ENCODE data around the gene TBK1. TPM values are rescaled to one million over a fixed set of nuclear protein-coding genes. Genes with fewer than 3 reads are reported as not detected.

Gene TBK1
- total RNA-seq, 1 experiment from 2014 or later = 32.4 TPM

DNA sequence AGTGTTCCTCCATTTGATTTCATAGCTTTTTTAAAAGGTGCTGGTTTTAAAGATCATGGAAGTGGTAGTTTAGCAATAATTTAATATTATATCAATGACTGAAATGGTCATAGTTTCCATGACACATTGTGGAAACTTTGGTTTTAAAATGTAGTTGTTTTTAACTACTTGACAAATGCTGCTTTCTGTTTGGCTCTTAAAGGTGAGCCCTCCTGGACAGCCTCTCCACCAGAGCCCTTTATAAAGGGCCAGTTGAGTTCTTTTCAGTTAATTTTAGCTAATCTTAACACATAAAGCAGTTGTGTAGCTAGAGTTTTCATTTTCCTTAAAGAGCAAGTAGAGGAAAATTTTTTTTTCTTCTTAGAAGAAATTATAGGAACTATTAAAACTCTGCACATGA, 33.7 kb upstream of the TBK1 start:
- ATAC-seq = no peak
- DNase-seq (ENCODE audit: low read depth, low spot score) = no peak
- intact Hi-C loops (cut with micrococcal nuclease; ENCODE audit: unreplicated experiment) (no loop called here), in situ Hi-C loops (cut with HindIII; ENCODE audit: low pct_unique_long_range_greater_than_20kb, low sequenced_read_pairs) (no loop called here)
- ChIA-PET POLR2A (interaction anchor here (0.6 kb wide), 2 partner anchors 14 to 168 kb away, joined by 12 to 15 read pairs; partner anchors contain the start of gene XPOT), CTCF (no interaction called here)
- no TSS peak for BruUV-seq (replicated peaks)
- Histone ChIP-seq H3K4me1 (ENCODE audit: control insufficient read depth, insufficient read depth, low read length) (no peaks in the 10 kb centered on the region), H3K4me3 (ENCODE audit: low read depth in 2 of 2, low read length in 2 of 2) (no peak overlapping the region), H3K9me3 (ENCODE audit: control insufficient read depth, insufficient read depth, low read depth, low read length) (no peaks in the 10 kb centered on the region), H3K27me3 (ENCODE audit: control insufficient read depth, insufficient read depth, low read length) (no peaks in the 10 kb centered on the region), H3K27ac (ENCODE audit: low read length) (no peak overlapping the region), H3K36me3 (ENCODE audit: control insufficient read depth, insufficient read depth, low read length) (peaks cover 74% of the 10 kb centered on the region)
- no peak for TF ChIP-seq SIN3A (IDR thresholded peaks at IDR 0.05; ENCODE audit: borderline replicate concordance, insufficient read depth, low read depth, low read length)
- TF ChIP-seq, protein P1, sequence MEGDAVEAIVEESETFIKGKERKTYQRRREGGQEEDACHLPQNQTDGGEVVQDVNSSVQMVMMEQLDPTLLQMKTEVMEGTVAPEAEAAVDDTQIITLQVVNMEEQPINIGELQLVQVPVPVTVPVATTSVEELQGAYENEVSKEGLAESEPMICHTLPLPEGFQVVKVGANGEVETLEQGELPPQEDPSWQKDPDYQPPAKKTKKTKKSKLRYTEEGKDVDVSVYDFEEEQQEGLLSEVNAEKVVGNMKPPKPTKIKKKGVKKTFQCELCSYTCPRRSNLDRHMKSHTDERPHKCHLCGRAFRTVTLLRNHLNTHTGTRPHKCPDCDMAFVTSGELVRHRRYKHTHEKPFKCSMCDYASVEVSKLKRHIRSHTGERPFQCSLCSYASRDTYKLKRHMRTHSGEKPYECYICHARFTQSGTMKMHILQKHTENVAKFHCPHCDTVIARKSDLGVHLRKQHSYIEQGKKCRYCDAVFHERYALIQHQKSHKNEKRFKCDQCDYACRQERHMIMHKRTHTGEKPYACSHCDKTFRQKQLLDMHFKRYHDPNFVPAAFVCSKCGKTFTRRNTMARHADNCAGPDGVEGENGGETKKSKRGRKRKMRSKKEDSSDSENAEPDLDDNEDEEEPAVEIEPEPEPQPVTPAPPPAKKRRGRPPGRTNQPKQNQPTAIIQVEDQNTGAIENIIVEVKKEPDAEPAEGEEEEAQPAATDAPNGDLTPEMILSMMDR (IDR thresholded peaks at IDR 0.05) = no peak
- TF ChIP-seq, protein P2, sequence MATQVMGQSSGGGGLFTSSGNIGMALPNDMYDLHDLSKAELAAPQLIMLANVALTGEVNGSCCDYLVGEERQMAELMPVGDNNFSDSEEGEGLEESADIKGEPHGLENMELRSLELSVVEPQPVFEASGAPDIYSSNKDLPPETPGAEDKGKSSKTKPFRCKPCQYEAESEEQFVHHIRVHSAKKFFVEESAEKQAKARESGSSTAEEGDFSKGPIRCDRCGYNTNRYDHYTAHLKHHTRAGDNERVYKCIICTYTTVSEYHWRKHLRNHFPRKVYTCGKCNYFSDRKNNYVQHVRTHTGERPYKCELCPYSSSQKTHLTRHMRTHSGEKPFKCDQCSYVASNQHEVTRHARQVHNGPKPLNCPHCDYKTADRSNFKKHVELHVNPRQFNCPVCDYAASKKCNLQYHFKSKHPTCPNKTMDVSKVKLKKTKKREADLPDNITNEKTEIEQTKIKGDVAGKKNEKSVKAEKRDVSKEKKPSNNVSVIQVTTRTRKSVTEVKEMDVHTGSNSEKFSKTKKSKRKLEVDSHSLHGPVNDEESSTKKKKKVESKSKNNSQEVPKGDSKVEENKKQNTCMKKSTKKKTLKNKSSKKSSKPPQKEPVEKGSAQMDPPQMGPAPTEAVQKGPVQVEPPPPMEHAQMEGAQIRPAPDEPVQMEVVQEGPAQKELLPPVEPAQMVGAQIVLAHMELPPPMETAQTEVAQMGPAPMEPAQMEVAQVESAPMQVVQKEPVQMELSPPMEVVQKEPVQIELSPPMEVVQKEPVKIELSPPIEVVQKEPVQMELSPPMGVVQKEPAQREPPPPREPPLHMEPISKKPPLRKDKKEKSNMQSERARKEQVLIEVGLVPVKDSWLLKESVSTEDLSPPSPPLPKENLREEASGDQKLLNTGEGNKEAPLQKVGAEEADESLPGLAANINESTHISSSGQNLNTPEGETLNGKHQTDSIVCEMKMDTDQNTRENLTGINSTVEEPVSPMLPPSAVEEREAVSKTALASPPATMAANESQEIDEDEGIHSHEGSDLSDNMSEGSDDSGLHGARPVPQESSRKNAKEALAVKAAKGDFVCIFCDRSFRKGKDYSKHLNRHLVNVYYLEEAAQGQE (IDR thresholded peaks at IDR 0.05; ENCODE audit: insufficient read depth in 1 of 2, low read depth in 2 of 2, low read length in 1 of 2) = no peak
- no peak for TF ChIP-seq TCF7L2 (IDR thresholded peaks at IDR 0.05; ENCODE audit: low read depth, low read length)
- no peak for TF ChIP-seq POLR2AphosphoS5 (IDR thresholded peaks at IDR 0.05; ENCODE audit: low read depth, low read length)

DNA sequence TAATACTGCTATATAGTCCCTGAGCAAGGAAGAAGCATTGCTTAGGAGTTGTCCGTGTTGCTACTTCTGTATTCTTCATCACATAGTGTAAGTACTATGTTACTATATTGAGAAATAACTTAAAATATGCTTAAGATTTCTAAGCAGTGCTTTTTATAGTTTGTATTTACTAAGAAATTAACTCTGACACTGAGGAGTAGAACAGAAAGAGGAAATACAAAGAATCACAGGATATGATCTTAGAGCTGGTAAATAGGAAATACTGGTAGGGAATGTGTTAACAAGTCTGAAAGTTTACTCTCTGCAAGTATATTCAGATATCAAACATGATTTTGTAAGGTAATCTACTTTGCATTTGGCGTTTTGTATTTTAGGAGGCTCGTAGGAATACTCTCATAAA, 32.2 kb upstream of the TBK1 start:
- Histone ChIP-seq H3K9me3 (ENCODE audit: control insufficient read depth, insufficient read depth, low read depth, low read length) (no peaks in the 10 kb centered on the region), H3K4me1 (ENCODE audit: control insufficient read depth, insufficient read depth, low read length) (no peaks in the 10 kb centered on the region), H3K4me3 (ENCODE audit: low read depth in 2 of 2, low read length in 2 of 2) (no peak overlapping the region), H3K36me3 (ENCODE audit: control insufficient read depth, insufficient read depth, low read length) (peaks cover 72% of the 10 kb centered on the region), H3K27me3 (ENCODE audit: control insufficient read depth, insufficient read depth, low read length) (no peaks in the 10 kb centered on the region), H3K27ac (ENCODE audit: low read length) (no peak overlapping the region)
- no TSS peak for BruUV-seq (replicated peaks)
- ATAC-seq = no peak
- DNase-seq (ENCODE audit: low read depth, low spot score) = no peak
- TF ChIP-seq, protein P2 (IDR thresholded peaks at IDR 0.05; ENCODE audit: insufficient read depth in 1 of 2, low read depth in 2 of 2, low read length in 1 of 2) = no peak
- TF ChIP-seq, protein P1 (IDR thresholded peaks at IDR 0.05) = no peak
- TF ChIP-seq TCF7L2 (IDR thresholded peaks at IDR 0.05; ENCODE audit: low read depth, low read length) (no peak), POLR2AphosphoS5 (IDR thresholded peaks at IDR 0.05; ENCODE audit: low read depth, low read length) (no peak), SIN3A (IDR thresholded peaks at IDR 0.05; ENCODE audit: borderline replicate concordance, insufficient read depth, low read depth, low read length) (no peak)
- intact Hi-C loops (cut with micrococcal nuclease; ENCODE audit: unreplicated experiment) (loop anchor here (10.0 kb wide), 1 partner anchor 75 kb away; no protein-coding TSS in a partner anchor), in situ Hi-C loops (cut with HindIII; ENCODE audit: low pct_unique_long_range_greater_than_20kb, low sequenced_read_pairs) (no loop called here)
- ChIA-PET POLR2A (no interaction called here), CTCF (no interaction called here)

All from Panc1 (cell line).